ENCODE data around the gene SAMD4A.

Gene SAMD4A

GRCh38 chr14:54815515-54815914, 248.6 kb downstream of the SAMD4A start:
- H3K4me3 ChIP-seq (ENCODE audit: insufficient read depth, low read length, poor library complexity, severe bottlenecking): no peak overlapping the region
- no peaks in the 10 kb centered on the region for H4K20me1 ChIP-seq (ENCODE audit: low read depth, low read length)
- no peak overlapping the region for H3K27ac ChIP-seq (ENCODE audit: low read depth, low read length)
- H3K4me2 ChIP-seq (ENCODE audit: low read depth, low read length, poor library complexity, severe bottlenecking): no peak overlapping the region
- no peak overlapping the region for H2AFZ ChIP-seq (ENCODE audit: low read depth, low read length, severe bottlenecking)
- no peak for TF ChIP-seq EZH2phosphoT487 (conservative IDR thresholded peaks at IDR 0.05; ENCODE audit: low read length)
- TF ChIP-seq CTCF (IDR thresholded peaks at IDR 0.05; ENCODE audit: insufficient read depth, low read length, poor library complexity, severe bottlenecking): no peak
- H3K27me3 ChIP-seq (ENCODE audit: low read length): no peaks in the 10 kb centered on the region
- H3F3A ChIP-seq (ENCODE audit: insufficient read depth): no peaks in the 10 kb centered on the region
- H3K9ac ChIP-seq (ENCODE audit: low read length): no peak overlapping the region
- no peaks in the 10 kb centered on the region for H3K36me3 ChIP-seq (ENCODE audit: low read length)
- H3K9me3 ChIP-seq (ENCODE audit: insufficient read depth, low read length): no peaks in the 10 kb centered on the region
- no peaks in the 10 kb centered on the region for H3K79me2 ChIP-seq (ENCODE audit: insufficient read depth, low read length)
- H3K9me2 ChIP-seq (replicated peaks; ENCODE audit: insufficient read depth, low read length): no peaks in the 10 kb centered on the region

- Histone ChIP-seq H3F3A (ENCODE audit: insufficient read depth) (no peaks in the 10 kb centered on the region), H3K79me2 (ENCODE audit: insufficient read depth, low read length) (no peaks in the 10 kb centered on the region), H3K27me3 (ENCODE audit: low read length) (no peaks in the 10 kb centered on the region), H3K27ac (ENCODE audit: low read depth, low read length) (no peak overlapping the region), H3K4me2 (ENCODE audit: low read depth, low read length, poor library complexity, severe bottlenecking) (no peak overlapping the region), H3K36me3 (ENCODE audit: low read length) (no peaks in the 10 kb centered on the region), H3K9ac (ENCODE audit: low read length) (no peak overlapping the region), H2AFZ (ENCODE audit: low read depth, low read length, severe bottlenecking) (no peak overlapping the region), H3K9me3 (ENCODE audit: insufficient read depth, low read length) (no peaks in the 10 kb centered on the region), H3K4me3 (ENCODE audit: insufficient read depth, low read length, poor library complexity, severe bottlenecking) (no peak overlapping the region), H4K20me1 (ENCODE audit: low read depth, low read length) (no peaks in the 10 kb centered on the region), H3K9me2 (replicated peaks; ENCODE audit: insufficient read depth, low read length) (no peaks in the 10 kb centered on the region)
- TF ChIP-seq CTCF (IDR thresholded peaks at IDR 0.05; ENCODE audit: insufficient read depth, low read length, poor library complexity, severe bottlenecking) (no peak), EZH2phosphoT487 (conservative IDR thresholded peaks at IDR 0.05; ENCODE audit: low read length) (no peak)
Measured at GRCh38 chr14:54816450-54816849, 249.5 kb downstream of the SAMD4A start.

- no peak overlapping the region for H3K27ac ChIP-seq (ENCODE audit: low read depth, low read length)
- H3F3A ChIP-seq (ENCODE audit: insufficient read depth): no peaks in the 10 kb centered on the region
- no peaks in the 10 kb centered on the region for H3K36me3 ChIP-seq (ENCODE audit: low read length)
- TF ChIP-seq EZH2phosphoT487 (conservative IDR thresholded peaks at IDR 0.05; ENCODE audit: low read length) (no peak), CTCF (IDR thresholded peaks at IDR 0.05; ENCODE audit: insufficient read depth, low read length, poor library complexity, severe bottlenecking) (no peak)
- no peaks in the 10 kb centered on the region for H4K20me1 ChIP-seq (ENCODE audit: low read depth, low read length)
- H3K9ac ChIP-seq (ENCODE audit: low read length): no peak overlapping the region
- no peak overlapping the region for H3K4me2 ChIP-seq (ENCODE audit: low read depth, low read length, poor library complexity, severe bottlenecking)
- H3K4me3 ChIP-seq (ENCODE audit: insufficient read depth, low read length, poor library complexity, severe bottlenecking): no peak overlapping the region
- no peaks in the 10 kb centered on the region for H3K27me3 ChIP-seq (ENCODE audit: low read length)
- no peaks in the 10 kb centered on the region for H3K79me2 ChIP-seq (ENCODE audit: insufficient read depth, low read length)
- no peak overlapping the region for H2AFZ ChIP-seq (ENCODE audit: low read depth, low read length, severe bottlenecking)
- no peaks in the 10 kb centered on the region for H3K9me2 ChIP-seq (replicated peaks; ENCODE audit: insufficient read depth, low read length)
- H3K9me3 ChIP-seq (ENCODE audit: insufficient read depth, low read length): no peaks in the 10 kb centered on the region
Measured at GRCh38 chr14:54817506-54817905, 250.6 kb downstream of the SAMD4A start.

Measured in SU-DHL-6 (cell line).